HG03439 (cell line): ENCODE data around the gene CLEC14A.

ENCODE experiments used
- ATAC-seq: cut with Tn5 transposase; IDR thresholded peaks from one replicate; pipeline ENCODE4 v1.9.1; 2021; ENCODE audit warnings: mild to moderate bottlenecking, moderate library complexity; ENCODE audit not compliant: unreplicated experiment

Gene CLEC14A

DNA sequence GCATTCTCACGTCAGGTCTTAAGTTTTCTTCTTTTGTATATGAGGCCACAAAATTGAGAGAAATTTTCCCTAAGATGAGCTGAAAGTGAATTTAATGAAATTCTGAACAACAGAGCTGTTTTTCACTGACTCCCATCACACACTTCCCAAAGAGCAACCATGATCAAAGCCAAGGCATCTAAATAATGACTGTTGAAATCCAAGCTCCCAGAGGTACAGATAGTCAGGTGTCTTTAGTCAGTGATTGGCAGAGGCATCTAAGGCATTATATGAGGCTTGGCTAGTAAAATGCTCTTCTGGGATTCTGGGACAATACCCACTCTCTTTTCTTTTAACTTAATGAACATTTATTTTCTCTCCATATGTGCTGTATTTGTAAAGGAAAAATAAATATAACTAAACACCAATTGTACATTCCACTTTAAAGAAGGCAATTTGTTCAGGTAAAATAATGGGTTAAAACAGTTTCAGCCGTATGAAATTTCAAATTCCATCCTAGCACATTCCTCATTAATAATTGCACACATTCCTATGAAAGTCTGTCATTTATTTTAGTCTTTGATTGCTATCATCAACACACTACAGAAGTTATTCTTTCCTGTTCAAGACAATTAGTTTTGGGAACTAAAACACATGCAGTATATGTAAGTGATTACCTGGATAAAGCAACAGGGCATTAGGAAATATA lies 49.1 kb downstream of the CLEC14A start:
- no peak for ATAC-seq

- no peak for ATAC-seq
Measured at GRCh38 chr14:38205949-38206665, 49.8 kb downstream of the CLEC14A start.

DNA sequence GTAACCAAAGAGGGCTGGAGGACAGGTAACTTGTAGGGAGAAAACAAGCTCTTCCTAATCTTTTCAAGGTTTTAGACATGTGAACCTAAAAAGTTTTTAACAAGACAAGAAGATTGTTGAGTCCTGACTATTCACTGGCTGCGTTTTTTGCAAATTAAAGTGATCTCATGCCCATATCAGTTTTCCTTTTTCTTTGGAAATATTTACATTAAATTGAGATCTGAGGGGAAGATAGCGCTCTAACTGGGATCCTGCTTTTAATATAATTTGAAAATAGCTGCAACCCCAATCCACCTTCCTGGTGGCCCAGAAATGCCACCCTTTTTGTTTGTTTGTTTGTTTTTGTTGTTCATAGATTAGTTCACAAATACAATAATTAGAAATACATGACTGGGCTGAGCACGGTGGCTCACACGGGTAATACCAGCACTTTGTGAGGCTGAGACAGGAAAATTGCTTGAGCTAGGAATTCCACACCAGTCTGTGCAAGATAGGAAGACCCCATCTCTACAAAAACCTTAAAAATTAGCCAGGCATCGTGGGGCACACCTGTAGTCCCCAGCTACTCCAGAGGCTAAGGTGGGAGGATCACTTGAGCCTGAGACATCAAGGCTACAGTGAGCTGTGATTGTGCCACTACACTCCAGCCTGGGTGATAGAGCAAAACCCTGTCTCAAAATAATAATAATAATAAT lies 50.6 kb downstream of the CLEC14A start:
- ATAC-seq, result no peak

DNA sequence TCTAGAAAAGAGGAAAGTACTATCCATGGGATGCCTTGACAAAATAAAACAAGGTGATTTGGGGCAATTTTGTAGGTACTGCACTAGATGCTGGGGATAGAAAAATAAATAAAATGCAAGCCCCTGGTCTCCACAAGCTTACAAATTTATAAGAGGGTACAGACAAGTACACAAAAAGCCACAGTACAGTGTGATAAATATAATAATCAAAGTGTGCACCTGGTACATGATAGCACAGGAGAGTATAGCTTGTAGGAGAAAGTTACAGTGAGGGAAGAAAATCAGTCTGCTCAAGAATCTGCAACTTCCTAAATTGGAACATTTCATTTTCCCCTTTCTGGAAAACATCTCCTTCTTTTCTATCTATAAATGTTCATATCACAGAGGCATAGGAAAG lies 51.2 kb downstream of the CLEC14A start:
- ATAC-seq, result no peak
